HG02885 (cell line): Measurements from ENCODE around the gene C1QTNF9B.
A peak's percentile ranks its signal among the peaks of the same experiment; 100 is the strongest.
"Not testable (repeated sequence)": the region's sequence is repeated elsewhere in the genome, so short reads cannot be mapped to it uniquely, and the experiment has no call there.

ENCODE experiments used
- ATAC-seq: cut with Tn5 transposase; IDR thresholded peaks from one replicate; pipeline ENCODE4 v1.9.1; 2021; ENCODE audit warnings: mild to moderate bottlenecking; ENCODE audit not compliant: unreplicated experiment, poor library complexity

C1QTNF9B gene

DNA sequence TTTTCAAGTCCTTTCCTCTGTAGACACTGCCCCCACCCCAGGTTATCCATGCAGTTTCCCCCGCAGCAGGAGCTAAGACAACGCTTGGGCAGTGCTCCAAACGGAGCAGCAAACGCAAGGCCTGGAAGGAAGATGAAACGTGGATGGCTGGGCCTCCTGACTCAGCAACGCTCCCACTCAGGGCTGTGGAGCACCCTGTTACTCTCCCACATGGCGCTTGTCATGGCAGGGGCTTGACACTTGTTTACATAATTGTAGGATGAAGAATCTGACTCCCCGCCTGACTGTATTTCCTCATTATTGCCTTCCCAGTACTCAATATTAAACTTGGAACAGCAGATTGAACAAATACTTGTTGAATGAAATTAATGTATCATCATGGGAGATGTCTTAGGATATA is 799 bp upstream of the C1QTNF9B start:
- ATAC-seq, result no peak

- not testable (repeated sequence) for ATAC-seq
Observed at GRCh38 chr13:23894746-23895145, 2.6 kb downstream of the C1QTNF9B start.

DNA sequence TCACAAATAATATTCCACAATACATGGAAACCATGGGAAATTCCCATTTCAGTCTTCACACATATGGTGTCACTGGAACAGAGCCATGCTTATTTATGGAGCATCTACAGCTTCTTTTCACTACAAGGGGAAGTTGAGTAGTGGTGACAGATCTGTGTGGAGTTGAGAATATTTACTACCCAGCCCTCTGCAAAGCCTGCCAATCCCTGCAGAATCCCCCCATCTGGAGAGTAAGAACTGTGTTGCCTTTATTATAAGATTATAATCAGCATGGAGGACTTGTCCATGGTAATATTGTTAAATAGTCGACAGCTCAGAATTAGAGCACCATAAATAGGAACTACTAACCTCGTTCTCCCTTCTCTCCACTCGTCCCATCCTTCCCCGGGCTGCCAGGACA is 3.5 kb downstream of the C1QTNF9B start:
- not testable (repeated sequence) for ATAC-seq

- ATAC-seq, result peak; percentile 24
Observed at GRCh38 chr13:23889615-23890607, 7.4 kb downstream of the C1QTNF9B start.

GRCh38 chr13:23888658-23889614 is 8.4 kb downstream of the C1QTNF9B start, which contains the start of gene MIPEP:
Gene MIPEP (minus strand): TSS chr13:23889400. CDS start chr13:23889320, 80 bp downstream.
- ATAC-seq, result peak; percentile 95

DNA sequence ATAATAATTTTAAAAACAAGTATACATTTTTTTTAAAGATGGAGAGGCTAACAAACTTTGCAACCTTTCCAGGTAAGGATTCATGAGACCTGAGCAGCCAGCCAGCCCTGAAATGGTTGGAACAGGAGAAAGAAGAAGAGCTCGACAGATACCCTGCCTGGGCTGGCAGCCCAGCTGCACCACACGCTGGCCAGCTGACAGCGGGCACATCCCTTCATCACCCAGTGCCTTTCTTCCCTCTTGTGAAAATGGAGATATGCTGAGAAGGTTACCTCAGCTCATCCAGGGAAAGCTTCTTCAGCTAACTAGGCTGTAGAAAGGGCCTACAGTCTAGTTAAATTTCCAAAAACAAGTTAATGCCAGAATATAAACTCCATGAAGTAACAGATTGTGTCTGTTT is 12.9 kb downstream of the C1QTNF9B start:
- not testable (repeated sequence) for ATAC-seq

DNA sequence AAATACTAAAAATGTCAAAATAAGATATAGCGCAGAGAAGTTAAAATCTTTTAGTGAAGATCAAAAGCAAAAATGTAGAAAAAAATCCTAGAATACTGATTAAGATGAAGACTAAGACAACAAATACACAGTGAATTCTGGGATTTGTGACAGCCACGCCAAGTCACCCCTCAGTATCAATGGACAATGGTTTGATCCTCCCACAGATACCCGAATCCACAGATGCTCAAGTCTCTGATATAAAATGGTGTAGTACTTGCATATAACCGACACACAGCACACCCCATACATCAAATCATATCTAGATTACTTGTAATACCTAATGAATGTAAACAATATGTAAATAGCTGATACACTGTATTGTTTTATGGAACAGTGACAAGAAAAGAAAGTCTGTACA is 14.0 kb downstream of the C1QTNF9B start:
- no peak for ATAC-seq

DNA sequence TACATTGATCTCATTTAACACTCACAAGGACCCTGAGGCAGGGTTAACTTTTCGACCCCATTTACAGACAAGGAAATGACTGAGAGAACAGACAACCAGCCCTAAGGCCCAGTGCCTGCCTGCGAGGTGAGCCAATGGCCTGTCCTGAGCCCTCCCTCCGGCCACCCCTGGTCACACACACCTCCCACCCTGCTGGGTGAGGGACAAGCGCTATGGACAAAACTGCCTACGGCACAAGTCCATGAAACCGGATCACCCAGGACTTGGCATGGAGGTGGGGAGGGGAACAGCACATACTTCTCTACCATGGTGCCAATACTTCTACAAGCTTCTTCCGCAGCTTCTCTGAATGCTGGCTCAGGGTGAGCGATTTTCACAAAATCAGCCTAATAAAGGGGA is 15.9 kb downstream of the C1QTNF9B start:
- not testable (repeated sequence) for ATAC-seq

DNA sequence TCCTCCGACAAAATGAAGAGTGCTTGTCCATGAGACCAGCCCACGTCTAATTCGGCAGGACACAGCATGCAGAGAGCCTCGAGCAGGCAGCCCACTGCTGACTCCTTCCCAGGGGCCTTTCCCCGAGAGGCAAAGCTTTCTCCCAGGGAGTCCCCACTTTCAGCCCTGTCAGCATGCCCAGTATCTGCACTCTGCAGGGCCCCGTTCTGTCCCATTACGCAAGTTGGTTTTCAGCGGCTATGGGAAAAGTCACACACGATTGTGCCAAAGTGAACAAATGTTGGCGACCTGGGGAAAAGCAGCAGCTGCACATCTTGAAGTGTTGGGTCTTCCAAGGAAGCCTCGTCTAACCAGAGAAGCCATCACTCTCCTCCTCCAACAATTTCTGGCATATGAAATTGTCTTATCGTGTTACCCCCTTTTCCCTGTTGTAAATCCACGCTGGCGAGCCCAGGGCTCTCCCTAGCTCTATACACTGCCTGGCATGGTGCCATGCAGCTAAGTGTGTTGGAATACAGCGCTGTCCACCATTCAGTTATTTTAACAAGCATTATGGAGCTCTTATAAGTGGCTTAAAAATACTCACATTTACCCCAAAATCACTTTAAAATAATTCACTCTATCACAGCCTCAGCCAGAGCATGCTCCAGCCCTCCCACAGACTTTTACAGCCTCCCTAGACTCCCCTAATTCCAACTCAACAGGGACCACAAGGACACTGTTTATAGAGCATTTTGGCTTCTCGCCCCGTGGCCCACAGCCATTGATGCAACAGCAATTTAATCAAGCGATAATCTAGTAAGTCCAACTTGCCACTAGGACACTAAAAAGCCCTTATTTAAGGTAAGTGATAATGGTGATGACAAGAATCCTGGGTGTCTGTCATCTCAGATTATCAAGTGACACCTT is 16.6 kb downstream of the C1QTNF9B start:
- ATAC-seq, result not testable (repeated sequence)

DNA sequence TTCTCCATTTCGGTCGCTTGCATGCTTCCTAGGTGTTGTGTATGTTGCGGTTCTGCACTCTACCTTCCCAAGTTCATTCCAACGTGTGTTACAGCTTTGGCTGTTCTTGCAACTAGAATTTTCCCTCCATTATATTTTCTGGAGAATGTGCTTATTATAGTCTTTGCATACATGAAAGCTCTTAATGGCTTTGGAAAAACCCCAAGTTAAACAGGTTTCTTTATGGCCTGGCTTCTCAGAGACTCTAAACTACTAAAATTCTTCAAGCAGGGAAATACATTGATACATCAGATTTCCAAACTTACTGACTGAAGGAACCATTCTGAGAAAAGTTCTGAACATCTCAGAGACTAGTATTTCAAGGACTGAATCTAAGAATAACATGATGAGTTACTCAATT is 20.0 kb downstream of the C1QTNF9B start:
- ATAC-seq, result no peak

- ATAC-seq, result no peak
Observed at GRCh38 chr13:23876265-23876664, 21.0 kb downstream of the C1QTNF9B start.

DNA sequence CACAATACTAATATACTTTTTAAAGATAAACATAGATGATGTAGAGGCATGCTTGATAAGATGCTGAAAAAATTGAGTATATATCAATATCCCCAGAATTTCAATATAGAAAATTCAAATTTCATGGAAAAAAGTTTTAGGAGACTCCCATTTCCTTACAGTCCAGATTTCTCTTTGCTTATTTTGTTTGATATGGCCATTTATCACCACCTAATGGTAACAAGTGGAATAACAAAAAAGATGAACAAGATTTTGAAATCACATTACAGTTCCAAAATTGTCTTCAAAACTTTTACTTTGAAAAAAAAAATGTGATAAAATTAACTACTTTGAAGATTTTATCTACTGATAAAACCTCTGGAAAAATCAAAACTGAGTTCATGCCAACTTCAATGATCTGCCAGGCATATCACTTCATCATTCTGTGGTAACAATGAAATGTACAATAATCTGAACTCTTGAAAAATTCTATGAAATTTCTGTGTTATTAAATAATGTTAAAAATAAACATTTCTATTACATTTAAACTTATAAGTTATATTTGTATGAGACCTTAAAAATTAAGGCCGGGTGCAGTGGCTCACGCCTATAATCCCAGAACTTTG is 25.6 kb downstream of the C1QTNF9B start:
- no peak for ATAC-seq

GRCh38 chr13:23870356-23871140 is 26.8 kb downstream of the C1QTNF9B start:
- ATAC-seq, result no peak

DNA sequence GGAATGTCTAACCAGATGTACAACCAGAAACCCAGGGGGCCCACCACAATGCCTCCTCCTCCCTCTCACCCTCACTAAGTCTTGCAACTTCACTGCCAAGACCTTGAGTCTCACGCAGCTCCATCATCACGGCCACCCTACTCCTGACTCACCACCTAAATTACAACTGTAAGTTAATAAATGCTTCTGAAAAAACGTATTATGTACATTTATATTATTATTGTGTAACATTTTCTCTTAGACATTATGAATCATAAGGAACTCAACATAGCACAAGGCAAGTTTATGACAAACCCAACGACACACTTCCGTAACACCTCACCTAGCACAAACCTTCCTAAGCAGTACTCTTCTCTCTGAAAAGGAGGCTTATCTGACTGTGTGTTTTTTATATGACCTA is 28.8 kb downstream of the C1QTNF9B start:
- ATAC-seq, result no peak

DNA sequence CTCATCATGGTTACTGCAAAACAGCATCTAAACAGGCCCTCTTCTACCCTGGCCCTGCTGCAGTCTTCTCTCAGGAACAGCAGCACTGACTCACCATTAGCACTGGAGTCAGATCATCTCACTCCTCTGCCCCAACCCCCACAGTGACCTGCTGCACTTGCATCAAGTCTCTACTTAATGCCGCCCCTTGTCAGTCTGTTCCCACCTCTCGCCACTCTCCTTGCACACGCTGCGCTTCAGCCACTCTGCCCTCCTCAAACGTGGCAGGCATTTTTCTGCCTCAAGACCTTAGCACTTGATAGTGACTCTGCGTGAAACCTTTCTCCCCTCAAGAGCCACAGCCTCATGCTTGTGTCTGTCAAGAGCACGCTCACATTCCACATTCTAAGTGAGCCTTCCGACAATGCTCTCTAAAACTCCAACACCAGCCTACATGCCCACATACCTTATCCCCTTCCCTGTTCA is 30.2 kb downstream of the C1QTNF9B start:
- ATAC-seq, result no peak

- no peak for ATAC-seq
Observed at GRCh38 chr13:23866420-23867026, 30.8 kb downstream of the C1QTNF9B start.

DNA sequence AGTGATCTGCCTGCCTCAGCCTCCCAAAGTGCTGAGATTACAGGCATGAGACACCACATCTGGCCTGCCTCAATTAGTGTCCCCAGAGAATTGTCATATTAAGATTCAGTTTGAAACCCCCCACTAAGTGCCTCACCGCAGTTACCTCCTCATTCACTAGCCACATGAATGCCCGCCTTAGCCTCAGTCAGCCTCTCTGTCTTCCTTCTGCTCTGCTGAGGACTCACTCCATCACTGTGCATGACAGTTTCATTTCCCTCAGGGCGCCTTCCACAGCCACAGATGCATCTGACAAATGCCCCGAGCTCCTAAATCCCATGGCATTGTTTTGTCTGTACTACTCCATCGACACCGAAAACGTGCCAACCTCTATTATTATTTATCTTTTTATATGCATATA is 31.4 kb downstream of the C1QTNF9B start:
- no peak for ATAC-seq

GRCh38 chr13:23865026-23865425 is 32.3 kb downstream of the C1QTNF9B start:
- ATAC-seq, result no peak
